ENCODE measurements around the gene MARK3.

MARK3 gene

DNA sequence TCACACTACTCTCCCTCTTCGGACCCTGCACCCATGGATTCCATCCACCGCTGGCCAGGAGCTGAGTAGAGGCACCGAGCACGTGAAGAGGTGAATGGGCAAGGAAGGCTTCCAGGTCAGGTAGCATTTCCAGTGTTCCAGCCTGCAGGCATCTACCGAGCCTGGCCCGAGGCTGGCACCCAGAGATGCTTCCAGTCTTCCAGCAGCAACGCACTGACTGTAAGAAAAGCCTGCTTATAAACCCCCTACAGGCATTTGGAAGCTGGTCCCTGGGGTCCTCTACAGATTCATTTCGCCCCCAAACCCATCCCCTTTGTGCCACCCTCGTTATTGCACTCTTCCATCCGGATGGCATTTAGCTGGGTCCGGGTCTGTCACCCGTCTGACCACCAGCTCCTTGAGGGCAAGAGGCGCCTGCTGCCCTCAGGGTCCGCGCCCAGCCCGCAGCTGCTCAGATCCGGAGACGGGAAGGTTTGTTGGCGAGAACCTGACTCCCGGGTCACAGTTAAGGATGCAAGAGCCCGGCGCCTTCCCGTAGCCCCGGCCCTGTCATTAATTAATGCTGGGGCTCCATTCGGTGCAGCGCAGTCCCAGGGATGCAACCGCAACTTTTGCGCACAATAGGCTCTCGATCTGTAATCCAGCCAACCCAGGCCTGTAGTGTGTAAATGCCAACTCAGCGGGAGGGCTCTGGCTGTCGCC, 614 bp upstream of the MARK3 start:
- in situ Hi-C loops (cut with HindIII; ENCODE audit: low sequenced_read_pairs): no loop called here
- peak overlapping the region; percentile 99 for H3K4me3 ChIP-seq (ENCODE audit: low read depth, low read length)
- DNase-seq (ENCODE audit: low read depth): no peak
- TF ChIP-seq, protein P1, sequence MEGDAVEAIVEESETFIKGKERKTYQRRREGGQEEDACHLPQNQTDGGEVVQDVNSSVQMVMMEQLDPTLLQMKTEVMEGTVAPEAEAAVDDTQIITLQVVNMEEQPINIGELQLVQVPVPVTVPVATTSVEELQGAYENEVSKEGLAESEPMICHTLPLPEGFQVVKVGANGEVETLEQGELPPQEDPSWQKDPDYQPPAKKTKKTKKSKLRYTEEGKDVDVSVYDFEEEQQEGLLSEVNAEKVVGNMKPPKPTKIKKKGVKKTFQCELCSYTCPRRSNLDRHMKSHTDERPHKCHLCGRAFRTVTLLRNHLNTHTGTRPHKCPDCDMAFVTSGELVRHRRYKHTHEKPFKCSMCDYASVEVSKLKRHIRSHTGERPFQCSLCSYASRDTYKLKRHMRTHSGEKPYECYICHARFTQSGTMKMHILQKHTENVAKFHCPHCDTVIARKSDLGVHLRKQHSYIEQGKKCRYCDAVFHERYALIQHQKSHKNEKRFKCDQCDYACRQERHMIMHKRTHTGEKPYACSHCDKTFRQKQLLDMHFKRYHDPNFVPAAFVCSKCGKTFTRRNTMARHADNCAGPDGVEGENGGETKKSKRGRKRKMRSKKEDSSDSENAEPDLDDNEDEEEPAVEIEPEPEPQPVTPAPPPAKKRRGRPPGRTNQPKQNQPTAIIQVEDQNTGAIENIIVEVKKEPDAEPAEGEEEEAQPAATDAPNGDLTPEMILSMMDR (IDR thresholded peaks at IDR 0.05; ENCODE audit: low read depth, low read length, missing control alignments): no peak

DNA sequence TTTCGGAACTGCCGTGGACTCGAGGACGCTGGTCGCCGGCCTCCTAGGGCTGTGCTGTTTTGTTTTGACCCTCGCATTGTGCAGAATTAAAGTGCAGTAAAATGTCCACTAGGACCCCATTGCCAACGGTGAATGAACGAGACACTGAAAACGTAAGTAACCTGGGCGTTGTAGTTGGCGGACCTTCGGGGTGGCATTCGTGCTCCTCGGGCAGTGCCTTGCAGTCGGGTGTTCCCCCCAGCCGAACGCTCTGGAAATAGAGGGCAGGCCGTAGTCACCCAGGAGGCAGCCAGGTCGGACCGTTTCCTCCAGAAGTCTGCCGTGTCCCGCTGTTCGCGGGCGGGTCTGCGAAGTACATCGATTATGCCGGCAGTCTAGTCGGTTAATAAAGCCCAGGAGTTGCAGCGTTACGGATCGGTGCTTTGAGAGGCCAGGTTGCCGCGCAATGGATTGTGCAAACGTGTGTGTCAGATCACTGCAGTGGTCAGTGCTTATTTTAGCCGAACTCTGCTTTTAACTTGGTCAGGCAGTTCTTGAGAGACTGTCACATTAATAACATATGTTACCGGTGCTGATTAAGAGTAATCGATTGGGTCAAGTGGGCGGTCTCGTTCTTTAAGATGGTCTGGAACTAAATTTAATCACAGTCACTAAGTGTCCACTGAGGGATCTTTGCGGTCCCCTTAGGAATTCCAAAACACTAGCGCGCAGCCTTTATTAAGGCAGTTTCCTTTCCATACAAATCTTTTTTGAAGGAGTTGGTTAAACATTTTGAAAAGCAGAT, 906 bp downstream of the MARK3 start:
- peak overlapping the region; percentile 99 for H3K4me3 ChIP-seq (ENCODE audit: low read depth, low read length)
- DNase-seq (ENCODE audit: low read depth): no peak
- in situ Hi-C loops (cut with HindIII; ENCODE audit: low sequenced_read_pairs): no loop called here
- TF ChIP-seq, protein P1 (IDR thresholded peaks at IDR 0.05; ENCODE audit: low read depth, low read length, missing control alignments): no peak

DNA sequence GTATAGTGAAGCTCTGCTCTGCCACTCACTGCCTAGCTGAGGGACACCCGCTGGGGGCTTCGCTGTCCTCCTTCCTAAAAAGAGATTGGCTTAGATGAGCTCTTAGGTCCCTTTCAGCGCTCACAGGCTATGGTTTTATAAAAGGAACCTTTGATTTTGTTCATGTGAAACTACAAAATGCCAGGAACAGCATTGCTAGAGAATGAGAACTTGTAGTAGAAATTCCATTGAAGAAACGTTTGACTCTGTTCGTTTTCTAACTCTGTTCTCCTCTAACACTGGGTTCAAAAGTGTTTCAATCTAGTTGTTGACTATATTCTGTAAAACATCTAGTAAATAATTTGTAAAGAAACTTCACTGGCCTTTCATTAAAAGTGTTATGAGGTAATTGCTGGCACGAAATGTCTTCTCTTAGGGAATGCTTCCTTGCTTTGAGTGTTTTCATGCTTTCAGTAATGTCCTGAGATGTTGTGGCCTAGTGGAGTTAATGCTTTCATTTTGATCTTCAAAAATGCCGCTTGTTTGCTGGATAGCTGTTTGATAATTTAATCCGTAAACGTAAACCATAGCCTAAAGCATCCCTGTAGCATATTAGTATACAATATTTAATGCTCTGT, 1.6 kb downstream of the MARK3 start:
- DNase-seq (ENCODE audit: low read depth): no peak
- H3K4me3 ChIP-seq (ENCODE audit: low read depth, low read length): peak overlapping the region; percentile 99
- TF ChIP-seq, protein P1 (IDR thresholded peaks at IDR 0.05; ENCODE audit: low read depth, low read length, missing control alignments): no peak
- in situ Hi-C loops (cut with HindIII; ENCODE audit: low sequenced_read_pairs): no loop called here

DNA sequence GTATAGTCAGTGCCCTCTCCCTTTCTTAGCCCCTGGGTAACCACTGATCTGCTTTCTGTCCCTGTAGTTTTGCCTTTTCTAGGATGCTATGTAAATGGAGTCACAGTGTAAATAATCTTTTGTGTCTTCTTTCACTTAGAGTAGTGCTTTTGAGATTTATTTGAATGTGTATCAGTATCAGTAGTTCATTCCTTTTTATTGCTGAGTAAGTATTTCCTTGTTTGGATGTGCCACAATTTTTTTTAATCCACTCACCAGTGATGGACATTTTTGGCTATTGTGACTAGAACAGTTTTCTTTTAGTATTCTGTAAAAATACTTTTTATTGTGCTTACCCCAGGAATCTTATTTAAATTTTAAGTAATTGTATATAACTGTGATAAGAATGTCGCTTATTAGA, 3.4 kb downstream of the MARK3 start:
- H3K4me3 ChIP-seq (ENCODE audit: low read depth, low read length): no peak overlapping the region
- no peak for DNase-seq (ENCODE audit: low read depth)
- TF ChIP-seq, protein P1 (IDR thresholded peaks at IDR 0.05; ENCODE audit: low read depth, low read length, missing control alignments): no peak
- in situ Hi-C loops (cut with HindIII; ENCODE audit: low sequenced_read_pairs): no loop called here

DNA sequence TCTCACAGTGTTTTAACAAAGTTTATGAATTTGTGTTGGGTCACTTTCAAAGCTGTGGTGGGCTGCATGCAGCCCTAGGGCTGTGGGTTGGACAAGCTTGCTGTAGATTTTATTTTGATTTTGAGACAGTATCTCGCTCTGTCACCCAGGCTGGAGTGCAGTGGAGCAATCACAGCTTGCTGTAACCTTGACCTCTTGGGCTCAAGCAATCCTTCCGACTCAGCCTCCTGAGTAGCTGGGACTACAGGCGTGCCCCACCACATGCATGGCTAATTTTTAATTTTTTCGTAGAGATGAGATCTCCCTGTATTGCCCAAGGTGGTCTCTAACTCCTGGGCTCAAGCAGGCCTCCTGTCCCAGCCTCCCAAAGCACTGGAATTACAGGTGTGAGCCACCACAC, 5.4 kb downstream of the MARK3 start:
- TF ChIP-seq, protein P1 (IDR thresholded peaks at IDR 0.05; ENCODE audit: low read depth, low read length, missing control alignments): no peak
- no peak overlapping the region for H3K4me3 ChIP-seq (ENCODE audit: low read depth, low read length)
- in situ Hi-C loops (cut with HindIII; ENCODE audit: low sequenced_read_pairs): no loop called here
- no peak for DNase-seq (ENCODE audit: low read depth)

DNA sequence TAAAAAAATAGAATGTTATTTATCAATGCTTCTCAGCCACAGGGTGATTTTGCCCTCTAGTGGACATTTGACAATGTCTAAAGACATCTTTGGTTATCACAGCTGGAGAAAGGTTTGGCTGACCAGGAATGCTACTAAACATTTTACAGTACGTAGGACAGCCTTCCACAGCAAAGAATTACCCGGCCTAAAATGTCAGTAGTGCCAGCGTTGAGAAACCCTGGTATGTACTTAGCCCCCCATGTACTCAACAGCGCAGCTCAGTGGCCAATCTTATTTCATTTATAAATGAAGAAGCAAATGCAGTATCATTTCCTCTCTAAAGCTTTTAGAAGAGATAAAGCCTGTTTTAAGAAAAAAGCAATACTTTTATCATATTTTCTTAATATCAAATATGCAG, 5.8 kb downstream of the MARK3 start:
- in situ Hi-C loops (cut with HindIII; ENCODE audit: low sequenced_read_pairs): no loop called here
- DNase-seq (ENCODE audit: low read depth): peak; percentile 89
- TF ChIP-seq, protein P1 (IDR thresholded peaks at IDR 0.05; ENCODE audit: low read depth, low read length, missing control alignments): peak; percentile 83
- H3K4me3 ChIP-seq (ENCODE audit: low read depth, low read length): no peak overlapping the region

All from astrocyte of the cerebellum (primary cell).